Esophagus squamous epithelium (tissue), 4 donors: Measurements from ENCODE around the gene MICOS13.

Experiments
- POLR2A ChIP-seq, 4 donors: fragments of 450-650 bp; IDR thresholded peaks; one replicate each; pipeline ENCODE4 v1.6.1; 2017; ENCODE audit warnings: antibody characterized with exemption in 4 of 4, mild to moderate bottlenecking in 4 of 4, moderate library complexity in 3 of 4
- TF ChIP-seq, protein P1 (sequence below), 6 experiments: fragments of 450-650 bp in 4 of 6; fragments of 200-600 bp in 2 of 6; sonication (generic) in 2 of 6; IDR thresholded peaks; one replicate each; pipeline ENCODE4 v1.5.1; 2016 to 2019; ENCODE audit warnings: antibody characterized with exemption in 6 of 6, mild to moderate bottlenecking in 4 of 6, moderate library complexity in 4 of 6

DNA sequence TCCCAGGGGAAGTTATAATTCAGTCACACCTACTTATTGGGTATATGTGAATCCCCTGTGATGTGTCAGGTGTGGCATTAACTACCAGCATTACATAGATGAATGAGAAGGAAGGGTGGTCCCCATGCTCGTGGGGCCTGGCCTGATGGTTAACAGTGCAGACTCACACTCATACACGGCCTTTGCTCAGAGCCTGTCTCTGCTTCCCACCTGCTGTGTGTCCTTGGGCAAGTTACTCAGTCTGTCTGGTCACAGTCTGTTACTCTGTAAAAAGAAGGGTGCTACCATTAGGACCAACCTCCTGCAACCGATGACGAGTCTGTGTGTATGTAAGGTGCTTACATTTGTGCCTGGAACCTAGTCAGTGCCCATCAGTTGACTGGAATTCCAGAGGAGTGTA is 33.6 kb downstream of the MICOS13 start:
- TF ChIP-seq, protein P1, sequence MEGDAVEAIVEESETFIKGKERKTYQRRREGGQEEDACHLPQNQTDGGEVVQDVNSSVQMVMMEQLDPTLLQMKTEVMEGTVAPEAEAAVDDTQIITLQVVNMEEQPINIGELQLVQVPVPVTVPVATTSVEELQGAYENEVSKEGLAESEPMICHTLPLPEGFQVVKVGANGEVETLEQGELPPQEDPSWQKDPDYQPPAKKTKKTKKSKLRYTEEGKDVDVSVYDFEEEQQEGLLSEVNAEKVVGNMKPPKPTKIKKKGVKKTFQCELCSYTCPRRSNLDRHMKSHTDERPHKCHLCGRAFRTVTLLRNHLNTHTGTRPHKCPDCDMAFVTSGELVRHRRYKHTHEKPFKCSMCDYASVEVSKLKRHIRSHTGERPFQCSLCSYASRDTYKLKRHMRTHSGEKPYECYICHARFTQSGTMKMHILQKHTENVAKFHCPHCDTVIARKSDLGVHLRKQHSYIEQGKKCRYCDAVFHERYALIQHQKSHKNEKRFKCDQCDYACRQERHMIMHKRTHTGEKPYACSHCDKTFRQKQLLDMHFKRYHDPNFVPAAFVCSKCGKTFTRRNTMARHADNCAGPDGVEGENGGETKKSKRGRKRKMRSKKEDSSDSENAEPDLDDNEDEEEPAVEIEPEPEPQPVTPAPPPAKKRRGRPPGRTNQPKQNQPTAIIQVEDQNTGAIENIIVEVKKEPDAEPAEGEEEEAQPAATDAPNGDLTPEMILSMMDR (IDR thresholded peaks at IDR 0.05), result no peak
- TF ChIP-seq POLR2A (IDR thresholded peaks at IDR 0.05), result no peak
